22Rv1 (cell line): ENCODE results near the gene C1orf167.

ENCODE experiments used
- H3K27ac ChIP-seq: fragments of 450-650 bp; 2 replicates; pipeline ENCODE4 v1.5.1; 2017
- ZFX ChIP-seq: fragments of 450-650 bp; IDR thresholded peaks from 2 replicates; pipeline ENCODE4 v1.6.1; 2017; ENCODE audit warnings: antibody characterized with exemption, borderline replicate concordance
- TF ChIP-seq, protein P1 (sequence below): fragments of 450-650 bp; IDR thresholded peaks from 2 replicates; pipeline ENCODE4 v1.5.1; 2017; ENCODE audit warnings: mild to moderate bottlenecking

The C1orf167 gene

DNA sequence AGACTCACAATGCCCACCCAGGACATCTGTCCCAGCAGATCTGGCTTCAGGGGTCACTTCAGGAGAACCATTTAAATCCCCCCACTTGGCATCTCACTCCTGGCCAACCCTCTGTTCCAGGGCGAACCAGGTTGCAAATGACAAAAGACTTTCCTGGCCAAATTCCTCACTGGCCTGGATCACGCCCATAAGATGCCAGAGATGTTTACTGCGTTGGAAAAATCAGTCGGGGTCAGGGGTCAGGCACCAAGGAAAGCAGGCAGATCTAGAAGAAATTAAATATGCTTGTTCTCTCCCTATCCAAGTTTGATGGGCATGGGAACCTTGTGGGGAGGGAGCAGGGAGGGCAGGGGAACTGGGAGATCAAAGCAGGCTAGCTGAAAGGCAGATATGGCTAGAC, 40.7 kb upstream of the C1orf167 start:
- TF ChIP-seq ZFX = no peak
- TF ChIP-seq, protein P1, sequence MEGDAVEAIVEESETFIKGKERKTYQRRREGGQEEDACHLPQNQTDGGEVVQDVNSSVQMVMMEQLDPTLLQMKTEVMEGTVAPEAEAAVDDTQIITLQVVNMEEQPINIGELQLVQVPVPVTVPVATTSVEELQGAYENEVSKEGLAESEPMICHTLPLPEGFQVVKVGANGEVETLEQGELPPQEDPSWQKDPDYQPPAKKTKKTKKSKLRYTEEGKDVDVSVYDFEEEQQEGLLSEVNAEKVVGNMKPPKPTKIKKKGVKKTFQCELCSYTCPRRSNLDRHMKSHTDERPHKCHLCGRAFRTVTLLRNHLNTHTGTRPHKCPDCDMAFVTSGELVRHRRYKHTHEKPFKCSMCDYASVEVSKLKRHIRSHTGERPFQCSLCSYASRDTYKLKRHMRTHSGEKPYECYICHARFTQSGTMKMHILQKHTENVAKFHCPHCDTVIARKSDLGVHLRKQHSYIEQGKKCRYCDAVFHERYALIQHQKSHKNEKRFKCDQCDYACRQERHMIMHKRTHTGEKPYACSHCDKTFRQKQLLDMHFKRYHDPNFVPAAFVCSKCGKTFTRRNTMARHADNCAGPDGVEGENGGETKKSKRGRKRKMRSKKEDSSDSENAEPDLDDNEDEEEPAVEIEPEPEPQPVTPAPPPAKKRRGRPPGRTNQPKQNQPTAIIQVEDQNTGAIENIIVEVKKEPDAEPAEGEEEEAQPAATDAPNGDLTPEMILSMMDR = no peak
- no peak overlapping the region for H3K27ac ChIP-seq

DNA sequence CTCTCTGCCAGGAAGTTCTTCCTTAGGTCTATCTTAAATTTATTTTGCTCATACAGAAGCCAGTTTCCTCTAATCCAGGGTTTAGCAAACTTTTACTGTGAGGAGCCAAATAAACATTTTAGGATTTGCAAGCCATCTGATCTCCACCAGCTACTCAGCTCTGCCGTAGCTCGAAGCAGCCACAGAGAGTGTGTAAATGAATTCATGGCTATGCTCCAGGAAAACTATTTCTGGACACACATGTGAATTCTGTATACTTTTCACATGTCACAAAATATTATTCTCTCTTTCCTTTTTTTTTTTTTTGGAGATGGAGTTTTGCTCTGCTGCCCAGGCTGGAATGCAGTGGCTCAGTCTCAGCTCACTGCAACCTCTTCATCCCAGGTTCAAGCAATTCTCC, 39.5 kb upstream of the C1orf167 start:
- H3K27ac ChIP-seq = no peak overlapping the region
- TF ChIP-seq ZFX = no peak
- TF ChIP-seq, protein P1 = no peak

DNA sequence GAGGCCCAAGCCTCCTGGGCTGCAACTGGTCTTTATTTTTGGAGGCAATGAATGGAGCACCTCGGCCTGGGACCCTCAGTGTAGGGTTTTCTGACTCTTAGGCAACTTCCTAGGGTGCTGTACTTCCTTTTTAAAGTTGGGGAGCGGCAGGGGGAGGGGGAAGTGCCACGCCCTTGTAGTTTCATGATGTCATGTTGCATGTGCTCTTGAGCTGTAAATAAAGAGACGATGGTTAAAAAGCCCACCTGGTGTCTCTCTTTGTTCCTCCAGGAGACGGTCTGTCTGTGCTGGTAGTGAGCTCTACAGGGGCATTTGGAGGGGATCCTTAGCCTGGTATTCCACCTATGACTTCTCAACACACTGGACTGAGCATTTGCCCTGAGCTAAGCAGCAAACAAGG, 36.4 kb upstream of the C1orf167 start:
- TF ChIP-seq, protein P1 = no peak
- no peak for TF ChIP-seq ZFX
- no peak overlapping the region for H3K27ac ChIP-seq

DNA sequence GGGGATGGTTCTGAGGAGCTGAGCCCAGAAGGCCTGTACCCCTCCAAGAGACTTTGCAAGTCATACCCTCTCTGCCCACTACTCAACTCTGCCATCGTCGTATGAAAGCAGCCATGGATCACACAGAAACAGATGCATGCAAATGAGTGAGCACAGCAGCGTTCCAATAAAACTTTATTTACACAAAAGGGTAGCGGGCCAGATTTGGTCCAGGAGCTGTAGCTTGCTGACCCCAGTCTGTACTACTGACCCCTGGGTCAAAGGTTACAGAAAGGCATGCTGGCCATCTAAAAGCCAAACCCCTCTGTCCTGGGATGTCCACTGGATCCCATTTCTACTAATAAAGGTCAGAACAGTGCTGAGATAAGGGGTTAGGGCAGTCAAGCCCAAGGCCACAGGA, 34.9 kb upstream of the C1orf167 start:
- TF ChIP-seq, protein P1 = no peak
- no peak for TF ChIP-seq ZFX
- H3K27ac ChIP-seq = no peak overlapping the region

DNA sequence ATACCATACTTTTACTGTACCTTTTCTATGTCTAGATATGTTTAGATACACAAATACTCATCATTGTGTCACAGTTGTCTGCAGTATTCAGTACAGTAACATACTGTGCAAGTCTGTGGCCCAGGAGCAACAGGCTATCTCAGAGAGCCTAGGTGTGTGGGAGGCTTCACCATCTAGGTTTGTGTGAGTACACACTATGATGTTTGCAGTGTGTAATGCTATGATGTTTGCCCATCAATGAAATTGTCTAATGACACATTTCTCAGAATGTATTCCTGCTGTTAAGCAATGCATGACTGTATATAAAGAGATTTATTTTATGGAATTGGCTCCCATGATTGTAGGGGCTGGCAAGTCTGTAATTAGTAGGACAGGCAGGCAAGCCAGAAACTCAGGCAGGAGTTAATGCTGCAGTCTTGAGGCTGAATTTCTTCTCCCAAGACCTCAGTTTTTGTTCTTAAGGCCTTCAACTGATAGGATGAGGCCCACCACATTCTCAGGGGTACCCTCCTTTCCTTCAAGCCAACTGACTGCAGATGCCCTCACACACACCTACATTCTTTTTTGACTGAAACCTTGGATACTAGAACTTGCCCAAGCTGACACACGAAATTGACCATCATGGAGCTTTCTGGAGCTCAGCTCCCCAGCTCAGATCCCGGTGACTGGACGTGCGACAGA, 33.7 kb upstream of the C1orf167 start:
- H3K27ac ChIP-seq = no peak overlapping the region
- no peak for TF ChIP-seq ZFX
- TF ChIP-seq, protein P1 = no peak

DNA sequence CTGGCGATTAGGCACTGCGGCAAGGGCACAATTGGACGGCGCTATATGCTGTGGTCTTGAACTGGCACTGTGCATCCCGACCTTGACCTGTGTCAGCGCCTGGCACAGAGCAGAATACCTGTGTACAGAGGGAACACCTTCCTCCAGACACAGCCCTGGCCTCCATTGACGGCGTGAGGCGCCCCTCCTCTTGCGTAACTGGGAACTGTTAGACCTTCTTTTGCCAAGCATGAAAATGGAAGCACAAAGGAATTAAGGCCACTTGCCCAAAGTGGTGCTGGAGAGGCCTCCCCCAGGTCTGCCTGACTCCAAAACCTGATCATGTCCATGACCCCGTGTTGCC, 32.9 kb upstream of the C1orf167 start:
- no peak for TF ChIP-seq ZFX
- no peak overlapping the region for H3K27ac ChIP-seq

DNA sequence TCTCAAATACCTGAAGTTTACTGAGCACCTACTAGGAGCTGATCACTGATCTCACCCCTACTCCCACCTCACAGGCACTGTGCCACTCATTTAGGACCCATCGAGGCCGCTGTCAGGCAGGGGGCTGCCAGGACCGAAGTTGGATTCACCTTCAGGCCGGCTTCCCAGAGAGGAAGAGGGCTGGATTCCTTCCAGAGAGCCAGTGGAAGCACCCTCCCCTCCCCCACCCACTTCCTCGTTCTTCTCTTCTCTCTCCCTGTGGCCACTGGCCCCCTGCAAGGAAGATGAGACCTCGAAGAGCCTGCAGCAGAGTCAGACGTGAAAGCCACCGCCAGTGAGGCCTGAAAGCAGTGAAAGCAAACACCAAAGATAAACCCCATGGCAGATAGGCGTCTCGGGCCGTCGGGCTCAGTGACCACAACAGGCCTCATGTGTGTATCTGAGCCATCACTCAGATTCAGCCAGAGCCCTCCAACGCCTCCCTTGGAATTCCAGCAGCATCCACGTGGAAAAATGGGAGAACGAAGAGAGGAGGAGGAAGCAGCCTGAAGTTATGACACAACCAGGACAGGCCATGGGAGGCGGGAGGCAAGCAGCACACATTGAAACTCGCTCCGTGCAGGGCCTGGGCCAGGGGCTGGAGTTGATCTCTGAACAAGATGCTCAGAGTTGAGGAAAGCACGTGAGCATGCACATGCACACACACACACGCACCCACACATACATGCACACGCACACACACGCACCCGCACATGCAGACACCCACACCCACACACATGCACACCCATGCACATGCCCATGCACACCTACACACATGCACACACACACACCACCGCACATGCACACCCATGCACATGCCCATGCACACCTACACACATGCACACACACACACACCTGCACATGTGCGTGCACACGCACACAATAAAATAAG, 32.2 kb upstream of the C1orf167 start:
- H3K27ac ChIP-seq = no peak overlapping the region
- no peak for TF ChIP-seq ZFX

DNA sequence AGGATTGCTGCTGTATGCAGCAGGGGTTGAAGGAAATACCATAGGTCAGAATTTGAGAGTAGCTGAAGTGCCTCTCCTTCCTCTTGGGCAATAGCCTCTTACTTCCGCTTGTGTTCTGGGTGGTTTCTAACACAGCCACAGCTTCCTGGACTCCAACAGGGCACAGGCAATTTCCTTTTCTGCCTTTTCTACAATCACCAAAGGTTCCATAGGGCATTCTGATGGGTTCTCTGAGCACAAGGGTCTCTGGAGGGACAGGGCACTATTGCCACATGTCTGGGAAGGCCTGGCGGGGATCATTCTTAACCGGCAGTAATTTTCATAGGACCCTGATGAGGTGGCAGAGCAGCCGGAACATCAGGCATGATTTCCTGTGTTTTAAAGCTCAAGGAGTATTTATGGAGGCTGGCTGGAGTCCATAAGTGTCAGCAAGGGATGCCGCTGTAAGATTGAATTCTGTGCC, 31.5 kb upstream of the C1orf167 start:
- H3K27ac ChIP-seq = no peak overlapping the region
- TF ChIP-seq, protein P1 = no peak
- no peak for TF ChIP-seq ZFX
